GM18858 (cell line): ENCODE measurements around the gene TMEM234.

Source experiments
- ATAC-seq: cut with Tn5 transposase; IDR thresholded peaks from one replicate; pipeline ENCODE4 v1.9.1; 2021; ENCODE audit not compliant: unreplicated experiment

The TMEM234 gene

DNA sequence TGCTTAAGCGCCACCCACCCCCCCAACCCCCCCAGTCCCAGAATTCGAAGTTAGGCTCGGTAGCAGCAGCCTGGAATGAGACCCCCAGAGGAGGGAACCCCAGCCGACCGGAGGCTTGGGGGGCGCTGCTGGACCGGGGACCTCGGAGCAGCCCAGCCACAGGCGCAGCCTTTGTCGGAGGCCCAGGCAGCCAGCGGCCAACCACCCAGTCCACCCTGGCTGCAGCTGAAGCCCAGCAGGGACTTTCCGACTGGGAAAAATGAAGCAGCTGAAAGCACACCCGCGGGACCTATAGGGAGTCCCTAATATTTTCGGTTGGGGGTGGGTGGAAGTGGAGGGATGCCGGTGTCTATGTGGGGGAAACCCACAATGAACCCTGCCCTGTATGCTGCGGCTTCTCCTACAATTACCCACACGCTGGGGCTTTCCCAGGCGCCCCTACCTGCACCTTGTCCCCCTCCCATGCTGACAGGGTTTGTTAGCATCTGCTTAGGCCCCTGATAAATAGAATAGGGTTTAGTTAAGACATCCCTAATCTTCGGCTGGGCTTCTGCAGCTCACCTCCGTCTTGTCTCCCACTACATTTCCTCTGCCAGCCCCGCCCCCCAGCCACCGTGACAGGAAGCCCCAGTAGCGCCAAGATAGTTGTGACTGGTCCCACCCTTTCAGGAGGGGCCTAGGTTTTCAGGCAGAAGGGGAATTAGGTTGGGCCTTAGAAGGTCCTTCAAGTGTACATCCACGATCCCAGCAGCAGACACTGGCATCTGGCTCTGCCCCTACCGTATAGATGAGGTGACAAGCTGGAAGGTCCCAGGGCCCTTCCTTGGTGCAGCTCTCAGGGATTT is 20.9 kb downstream of the TMEM234 start:
- ATAC-seq = no peak

DNA sequence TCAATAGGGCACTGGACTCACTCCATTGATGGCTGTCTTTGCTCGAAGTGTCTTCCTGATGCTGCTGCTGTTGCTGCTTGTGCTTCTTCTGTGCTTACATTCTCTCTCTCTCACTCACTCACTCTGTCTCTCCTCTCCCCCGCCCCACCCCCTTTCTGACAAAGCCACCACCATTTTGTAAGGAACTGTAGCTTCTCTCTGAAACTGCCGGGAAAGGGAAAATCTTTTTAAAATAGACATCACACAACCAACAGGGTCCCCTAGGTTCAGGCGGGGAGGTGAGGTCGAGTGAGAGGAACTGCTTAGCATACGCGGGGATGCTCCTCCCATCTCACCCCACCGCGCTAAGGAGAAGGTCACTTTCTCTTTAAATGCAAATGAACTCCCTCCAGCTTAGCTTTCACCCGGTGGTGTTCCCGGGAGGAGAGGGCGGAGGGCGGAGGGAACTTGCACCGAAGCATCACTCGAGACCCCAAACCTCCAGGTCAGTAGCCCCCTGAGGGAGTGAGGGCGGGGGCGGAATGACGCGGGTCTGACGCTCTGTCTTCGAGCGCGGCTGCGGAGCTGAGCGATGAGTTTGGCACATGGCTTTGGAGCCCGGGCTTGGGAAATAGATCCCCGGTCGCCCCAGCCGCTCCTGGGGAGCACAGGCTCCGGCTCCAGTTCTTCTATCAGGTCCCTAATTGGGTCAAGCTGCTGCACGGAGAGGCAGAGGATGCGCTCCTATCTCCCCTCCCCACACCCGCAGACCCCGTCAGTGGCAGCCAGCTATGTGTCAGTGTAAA is 21.7 kb downstream of the TMEM234 start, which contains the start of gene CCDC28B:
Gene CCDC28B, plus strand, starts transcription at position 370 of the 785 bp plus-strand sequence. CDS start 1,341 bp downstream, outside the sequence.
- no peak for ATAC-seq

DNA sequence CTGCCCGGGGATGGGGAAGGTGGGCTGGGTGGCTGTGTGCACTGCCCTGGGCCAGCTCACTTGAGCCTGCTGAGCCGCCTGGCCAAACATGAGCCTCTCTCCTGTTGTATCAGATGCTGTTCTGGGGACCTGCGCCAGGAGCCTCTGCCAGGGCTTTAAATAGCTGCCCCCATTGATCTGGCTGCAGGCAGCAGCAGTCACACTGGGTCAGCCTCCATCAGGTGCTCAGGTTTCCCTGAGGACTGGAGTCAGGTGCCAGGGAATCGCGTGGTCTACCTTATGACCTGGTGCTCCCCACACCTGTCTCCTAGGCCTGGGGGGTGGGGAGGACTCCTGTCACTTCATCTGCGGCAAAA is 22.5 kb downstream of the TMEM234 start:
- ATAC-seq = no peak

DNA sequence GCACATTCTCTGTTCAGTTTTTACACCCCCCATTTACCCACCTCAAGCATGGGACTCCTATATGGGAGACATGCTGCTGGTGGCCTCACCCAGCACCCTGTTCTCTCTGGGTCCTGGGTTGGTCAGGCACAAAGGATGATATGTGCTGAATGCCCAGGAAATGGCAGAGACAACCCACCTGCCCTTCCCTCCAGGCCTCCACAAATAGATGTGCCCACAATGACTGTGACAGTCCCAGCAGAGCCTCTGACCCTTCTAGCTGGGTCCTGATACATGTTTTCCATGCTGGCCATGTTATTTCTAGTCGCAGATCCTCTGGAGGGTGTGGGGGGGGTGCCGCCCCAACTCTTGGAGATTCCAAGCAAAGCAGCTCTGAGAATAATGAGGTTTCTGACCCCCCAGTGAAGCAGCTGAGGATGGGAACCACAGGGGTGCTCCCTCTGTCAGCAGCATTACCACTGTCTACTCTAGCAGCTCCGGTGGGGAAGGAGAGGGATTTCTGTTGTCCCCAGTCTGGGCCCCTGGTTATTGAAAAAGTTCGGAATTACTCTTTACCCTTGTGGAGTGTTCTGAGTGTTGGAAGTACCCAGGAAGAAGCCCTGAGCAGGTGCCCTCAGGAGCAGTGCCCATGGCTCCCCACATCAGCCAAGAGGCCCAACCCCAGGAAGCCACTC is 23.0 kb downstream of the TMEM234 start:
- no peak for ATAC-seq

DNA sequence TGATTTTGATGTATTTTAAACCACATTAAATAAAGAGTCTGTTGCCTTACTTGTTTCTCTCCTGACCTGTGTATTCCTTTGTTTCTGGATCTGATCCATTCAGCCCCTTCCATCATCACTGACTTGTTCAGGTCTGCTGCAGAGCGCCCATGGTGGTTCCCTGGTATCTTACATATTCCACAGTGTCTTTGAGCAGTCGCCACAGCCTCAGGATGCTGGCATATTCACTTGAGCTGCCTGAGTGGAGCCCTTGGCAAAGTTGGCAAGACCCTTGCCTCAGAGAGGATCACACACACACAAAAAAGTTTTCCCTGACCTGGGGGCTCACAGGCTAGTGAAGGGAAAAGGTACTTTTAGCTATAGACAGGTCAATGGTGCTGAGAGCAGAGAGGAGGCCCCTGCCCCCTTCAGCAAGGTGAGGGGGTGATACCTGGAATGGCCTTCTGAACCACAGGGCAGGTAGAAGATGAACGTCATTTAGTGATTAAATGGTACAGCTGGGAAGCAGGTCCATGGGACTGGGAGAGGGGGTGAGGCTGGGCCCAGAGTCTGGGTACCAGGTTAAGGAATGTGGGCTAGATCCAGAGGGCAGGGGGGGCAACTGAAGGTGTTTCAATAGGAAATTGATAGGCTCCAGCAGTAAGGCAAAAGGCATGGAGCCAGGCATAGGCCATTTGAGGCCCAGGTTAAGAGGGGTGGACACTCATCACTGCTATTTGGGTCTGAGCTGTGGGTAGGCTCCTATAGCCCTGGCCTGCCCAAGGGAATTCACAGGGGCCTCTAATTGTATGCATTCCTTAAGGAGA is 23.7 kb downstream of the TMEM234 start:
- ATAC-seq = no peak

DNA sequence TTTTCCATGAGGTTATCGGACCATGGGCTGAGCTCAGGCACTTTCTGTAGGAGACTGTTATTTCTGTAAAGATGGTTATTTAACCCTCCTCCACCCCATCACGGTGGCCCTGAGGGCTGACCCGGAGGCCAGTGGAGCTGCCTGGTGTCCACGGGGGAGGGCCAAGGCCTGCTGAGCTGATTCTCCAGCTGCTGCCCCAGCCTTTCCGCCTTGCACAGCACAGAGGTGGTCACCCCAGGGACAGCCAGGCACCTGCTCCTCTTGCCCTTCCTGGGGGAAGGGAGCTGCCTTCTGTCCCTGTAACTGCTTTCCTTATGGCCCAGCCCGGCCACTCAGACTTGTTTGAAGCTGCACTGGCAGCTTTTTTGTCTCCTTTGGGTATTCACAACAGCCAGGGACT is 24.3 kb downstream of the TMEM234 start:
- ATAC-seq = no peak

DNA sequence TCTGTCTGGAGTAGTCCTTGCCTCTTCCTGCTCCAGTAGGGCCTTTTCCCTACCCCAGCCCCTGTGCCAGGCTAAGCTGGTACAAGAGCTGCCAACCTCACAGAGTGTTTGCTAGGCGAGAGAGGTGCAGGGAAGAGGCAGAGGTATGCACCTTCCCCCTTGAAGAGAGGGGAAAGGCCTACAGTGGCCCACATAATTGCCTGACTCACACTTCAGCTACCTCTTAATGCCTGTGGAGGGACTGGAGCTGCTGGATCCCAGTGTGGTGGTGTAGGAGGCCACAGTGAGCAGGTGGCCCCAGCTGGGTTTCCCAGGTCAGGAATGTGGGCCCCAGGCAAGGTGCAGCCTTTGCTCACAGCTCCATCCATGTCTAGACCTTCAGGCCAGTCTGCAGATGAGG is 25.1 kb downstream of the TMEM234 start:
- no peak for ATAC-seq

DNA sequence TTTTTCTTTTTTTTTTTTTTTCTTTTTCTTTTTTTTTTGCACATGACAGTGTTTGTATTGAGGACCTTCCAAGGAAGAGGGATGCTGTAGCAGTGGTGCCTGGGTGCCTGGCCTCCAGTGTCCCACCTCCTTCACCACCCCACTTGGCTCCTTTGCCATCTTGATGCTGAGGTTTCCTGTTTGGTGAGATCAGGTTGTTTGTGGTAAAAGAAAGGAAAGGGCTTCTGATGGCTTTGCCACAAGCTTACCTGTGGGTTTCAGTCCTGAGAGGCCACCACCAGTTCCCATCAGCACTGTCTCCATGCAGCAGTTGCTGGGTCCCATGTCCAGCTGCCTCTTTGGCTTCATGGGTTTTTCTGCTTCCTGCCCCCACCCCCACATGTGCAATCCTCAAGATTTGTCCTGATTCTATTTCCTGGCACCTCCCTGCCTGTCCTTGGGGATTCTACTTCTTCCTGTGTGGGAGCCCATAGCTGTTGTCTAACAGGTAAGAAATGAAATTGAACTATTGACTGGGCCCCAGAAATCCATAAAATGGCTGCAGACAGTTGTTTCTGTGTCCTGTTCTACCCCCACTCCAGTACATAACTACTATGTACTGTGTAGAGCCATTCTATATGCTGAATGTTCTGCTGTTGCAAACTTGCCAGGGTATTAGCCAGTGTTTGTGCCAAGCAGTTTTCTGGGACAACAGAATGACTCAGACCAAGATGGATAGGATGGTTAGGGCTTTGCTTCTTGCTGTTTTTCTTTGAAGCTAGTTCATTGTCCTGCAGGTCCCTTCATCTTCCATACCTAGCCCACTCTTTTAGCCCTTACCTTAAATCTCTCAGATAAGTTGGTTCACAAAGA is 26.0 kb downstream of the TMEM234 start:
- ATAC-seq = no peak

DNA sequence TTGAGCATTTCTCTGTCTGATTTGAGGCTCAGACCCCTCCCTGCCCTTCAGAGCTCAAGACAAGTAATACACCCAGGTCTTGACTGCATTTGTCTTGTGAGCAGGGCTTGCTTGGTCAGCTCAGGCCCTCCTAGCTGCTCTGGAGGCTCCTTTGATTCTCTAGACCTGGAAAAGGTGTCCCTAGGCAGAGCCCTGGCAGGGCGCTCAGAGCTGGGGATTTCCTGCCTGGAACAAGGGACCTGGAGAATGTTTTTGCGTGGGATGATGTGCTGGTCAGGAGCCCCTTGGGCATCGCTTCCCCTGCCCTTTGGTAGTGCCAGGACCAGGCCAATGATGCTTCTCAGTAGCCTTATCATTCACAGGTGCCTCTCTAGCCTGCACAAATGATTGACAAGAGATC is 26.6 kb downstream of the TMEM234 start:
- ATAC-seq = no peak

DNA sequence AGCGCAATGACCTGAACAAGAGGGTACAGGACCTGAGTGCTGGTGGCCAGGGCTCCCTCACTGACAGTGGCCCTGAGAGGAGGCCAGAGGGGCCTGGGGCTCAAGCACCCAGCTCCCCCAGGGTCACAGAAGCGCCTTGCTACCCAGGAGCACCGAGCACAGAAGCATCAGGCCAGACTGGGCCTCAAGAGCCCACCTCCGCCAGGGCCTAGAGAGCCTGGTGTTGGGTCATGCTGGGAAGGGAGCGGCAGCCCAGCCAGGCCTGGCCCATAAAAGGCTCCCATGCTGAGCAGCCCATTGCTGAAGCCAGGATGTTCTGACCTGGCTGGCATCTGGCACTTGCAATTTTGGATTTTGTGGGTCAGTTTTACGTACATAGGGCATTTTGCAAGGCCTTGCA is 27.2 kb downstream of the TMEM234 start:
- no peak for ATAC-seq

DNA sequence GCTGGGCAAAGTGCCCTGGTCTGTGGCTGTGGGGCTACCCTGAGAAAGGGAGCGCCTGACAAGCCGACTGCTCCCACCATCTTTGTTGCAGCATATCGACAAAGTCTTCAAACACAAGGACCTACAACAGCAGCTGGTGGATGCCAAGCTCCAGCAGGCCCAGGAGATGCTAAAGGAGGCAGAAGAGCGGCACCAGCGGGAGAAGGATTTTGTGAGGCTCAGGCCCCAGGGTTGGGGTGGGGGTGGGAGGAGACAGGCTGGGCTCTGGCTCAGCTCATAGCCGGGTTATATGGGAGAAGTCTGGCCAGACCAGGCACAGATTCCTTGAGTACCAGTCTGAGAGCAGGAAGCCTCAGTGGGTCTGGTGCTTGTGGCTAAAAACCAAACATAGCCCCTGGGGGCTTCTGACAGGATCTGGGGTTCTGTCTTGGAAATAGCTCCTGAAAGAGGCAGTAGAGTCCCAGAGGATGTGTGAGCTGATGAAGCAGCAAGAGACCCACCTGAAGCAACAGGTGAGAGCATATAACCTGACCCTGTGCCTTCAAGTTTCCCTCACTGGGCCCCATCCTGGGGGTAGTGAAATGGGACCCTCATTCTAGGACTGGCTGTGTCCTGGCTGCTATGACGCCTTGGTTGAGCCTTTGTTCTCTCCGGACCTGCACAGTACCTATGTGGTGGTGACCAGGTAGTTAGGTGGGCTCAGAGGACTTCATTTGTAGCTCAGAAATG is 29.8 kb downstream of the TMEM234 start:
- no peak for ATAC-seq

DNA sequence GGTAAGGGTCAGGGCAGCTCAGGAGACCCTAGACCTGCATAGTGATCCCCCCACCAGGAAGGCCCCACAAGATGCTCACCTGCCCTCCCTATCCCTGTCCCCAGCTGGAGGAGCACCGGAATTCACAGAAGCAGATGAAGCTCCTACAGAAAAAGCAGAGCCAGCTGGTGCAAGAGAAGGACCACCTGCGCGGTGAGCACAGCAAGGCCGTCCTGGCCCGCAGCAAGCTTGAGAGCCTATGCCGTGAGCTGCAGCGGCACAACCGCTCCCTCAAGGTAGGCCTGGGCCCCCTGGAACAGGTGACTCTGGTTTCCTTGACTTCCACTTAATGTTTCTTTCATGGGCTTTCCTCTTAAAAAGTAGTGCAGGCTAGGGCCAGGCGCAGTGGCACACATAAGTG is 34.3 kb downstream of the TMEM234 start:
- ATAC-seq = no peak

DNA sequence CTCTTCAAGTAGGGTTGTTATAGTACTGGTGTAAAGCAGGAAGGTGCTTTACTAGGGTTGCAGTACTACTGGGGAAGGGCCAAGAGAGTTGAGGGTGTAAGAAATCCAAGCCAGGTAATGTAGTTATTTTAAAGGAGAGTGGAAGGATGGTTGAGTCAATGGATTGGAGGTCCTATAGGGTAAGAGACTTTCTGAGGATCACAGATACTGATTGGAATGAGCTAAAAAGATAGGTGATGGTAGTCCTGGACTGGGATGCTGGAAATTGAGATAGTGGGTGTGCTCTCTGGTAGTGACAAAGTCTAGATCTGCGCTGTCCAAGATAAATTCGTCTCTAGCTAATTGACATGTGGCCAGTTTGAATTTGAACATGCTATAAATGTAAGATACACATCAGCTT is 35.7 kb downstream of the TMEM234 start:
- ATAC-seq = no peak

DNA sequence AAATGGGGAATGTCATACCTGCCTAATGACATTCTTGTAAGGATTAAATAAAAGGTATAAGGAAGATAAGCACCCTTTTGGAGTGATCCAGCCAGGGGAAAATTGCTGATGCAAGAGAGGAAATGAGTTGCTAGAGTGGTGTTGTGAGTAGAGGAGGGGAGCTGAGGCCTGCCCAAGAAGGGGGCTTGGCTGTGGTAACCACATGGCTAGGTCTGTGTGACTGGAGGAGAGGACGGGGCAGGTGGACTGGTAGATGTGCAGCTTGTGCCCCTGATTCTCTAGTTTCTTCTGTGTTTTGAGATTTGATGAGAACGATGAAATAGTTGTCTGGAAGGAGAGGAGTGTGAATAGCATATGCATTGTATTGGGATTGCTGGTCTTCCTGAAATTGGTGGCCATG is 36.1 kb downstream of the TMEM234 start:
- ATAC-seq = no peak

DNA sequence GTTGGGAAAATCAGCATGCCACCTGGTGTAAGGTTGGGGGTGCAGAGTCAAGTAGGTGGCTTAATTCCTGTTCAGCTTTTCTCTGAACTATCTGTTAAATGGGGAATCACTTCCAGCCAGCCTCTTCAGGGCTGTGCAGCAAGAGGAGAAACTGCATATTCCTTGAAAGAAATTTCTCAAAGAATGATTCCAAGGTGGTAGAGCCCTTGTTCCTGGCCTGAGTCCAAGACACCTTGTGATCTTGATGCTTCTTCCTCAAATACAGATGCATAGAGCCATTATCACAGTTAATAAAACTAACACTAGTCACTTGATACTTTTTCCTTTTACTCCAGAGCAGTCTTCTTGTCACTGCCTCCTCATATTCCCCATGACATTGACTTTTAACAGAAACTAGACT is 37.5 kb downstream of the TMEM234 start:
- no peak for ATAC-seq

DNA sequence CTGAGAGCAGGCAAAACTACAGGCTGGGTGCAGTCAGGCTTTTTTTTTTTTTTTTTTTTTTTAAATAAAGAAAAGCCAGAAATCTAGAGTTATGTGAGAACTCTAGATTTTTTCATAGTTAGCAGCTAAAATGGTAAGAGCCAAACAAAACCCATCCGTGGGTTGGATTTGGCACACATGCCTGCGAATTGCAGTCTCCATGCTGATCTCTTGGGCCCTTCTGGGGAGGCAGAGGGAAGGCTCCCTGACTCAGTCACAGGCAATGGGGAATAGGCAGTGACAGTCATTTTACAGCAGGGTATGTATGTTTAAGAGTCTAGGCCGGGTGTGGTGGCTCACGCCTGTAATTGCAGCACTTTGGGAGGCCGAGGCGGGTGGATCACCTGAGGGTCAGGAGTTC is 40.1 kb downstream of the TMEM234 start:
- no peak for ATAC-seq

DNA sequence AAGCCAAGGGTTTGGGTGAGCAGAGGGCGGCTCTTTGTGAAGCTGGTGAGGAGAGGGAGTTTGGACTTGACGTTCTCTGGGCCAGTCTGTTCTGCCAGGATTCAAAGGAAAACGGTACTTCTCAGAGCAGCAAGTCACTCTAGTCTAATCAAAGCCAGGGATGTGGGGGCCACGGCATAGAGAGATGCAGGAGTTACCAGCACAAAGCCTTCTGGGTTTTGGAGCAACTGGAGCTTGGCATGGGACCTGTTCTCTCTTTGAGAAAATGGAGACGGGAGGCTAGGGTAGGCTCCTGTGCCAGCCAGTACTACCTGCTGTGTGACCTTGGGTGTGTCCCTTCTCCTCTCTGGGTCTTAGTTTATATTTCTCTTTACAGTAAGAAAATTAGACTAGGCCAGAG is 40.6 kb downstream of the TMEM234 start:
- ATAC-seq = no peak

DNA sequence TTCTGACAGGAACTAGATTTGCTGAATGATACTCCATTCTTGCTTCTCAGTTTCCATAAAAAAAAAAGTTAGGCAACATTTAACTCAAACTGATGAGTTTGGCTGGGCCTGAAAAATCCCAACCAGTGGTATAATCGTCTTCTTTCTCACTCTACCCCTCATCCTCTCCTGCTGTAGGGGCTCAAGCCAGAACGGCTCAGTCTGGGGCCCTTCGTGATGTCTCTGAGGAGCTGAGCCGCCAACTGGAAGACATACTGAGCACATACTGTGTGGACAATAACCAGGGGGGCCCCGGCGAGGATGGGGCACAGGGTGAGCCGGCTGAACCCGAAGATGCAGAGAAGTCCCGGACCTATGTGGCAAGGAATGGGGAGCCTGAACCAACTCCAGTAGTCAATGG is 41.1 kb downstream of the TMEM234 start:
- no peak for ATAC-seq
